CD4-positive, alpha-beta T cell (primary cell): ENCODE data around the gene BRD8. TPM values are rescaled to one million over a fixed set of nuclear protein-coding genes. Genes with fewer than 3 reads are reported as not detected.

Source experiments
- ATAC-seq: fragments of 200-7000 bp; cut with Tn5 transposase; one replicate; pipeline ENCODE4 v1.10.0; 2022; ENCODE audit warnings: mild to moderate bottlenecking; ENCODE audit not compliant: poor library complexity
- CTCF ChIA-PET: fragments of 350-600 bp; sonication (Branson Sonifier 250); formaldehyde crosslinking; loops from one replicate; lab custom pipeline; 2021; ENCODE audit warnings: antibody characterized with exemption, inconsistent platforms; lab: Charles Lee
- POLR2A ChIA-PET: fragments of 350-600 bp; sonication (Branson Sonifier 250); formaldehyde crosslinking; loops from one replicate; lab custom pipeline; 2021; ENCODE audit warnings: antibody characterized with exemption, inconsistent platforms; lab: Charles Lee
- DNase-seq, 14 experiments: peaks; one replicate each; pipeline ENCODE4 v3.0.0-alpha.2; 2013 to 2020; ENCODE audit warnings: mixed read lengths in 2 of 14
- H3K27ac ChIP-seq, 2 donors: one replicate each; pipeline versions ENCODE4 v1.5.1 to v1.7.0; 2013; ENCODE audit warnings: low read length in 2 of 2, low read depth in 1 of 2, mild to moderate bottlenecking in 1 of 2
- H3K27me3 ChIP-seq, 2 experiments: 1 replicate in 1 of 2; 2 replicates in 1 of 2; pipeline versions ENCODE4 v1.6.1 to v1.7.0; 2013; ENCODE audit warnings: low read length in 2 of 2, control low read depth in 1 of 2, mild to moderate bottlenecking in 1 of 2, moderate library complexity in 1 of 2; ENCODE audit not compliant: insufficient read depth in 2 of 2, control insufficient read depth in 1 of 2
- H3K36me3 ChIP-seq: one replicate; pipeline ENCODE4 v1.6.1; 2013; ENCODE audit warnings: low read length, control low read depth; ENCODE audit not compliant: insufficient read depth
- H3K4me1 ChIP-seq: one replicate; pipeline ENCODE4 v1.6.1; 2013; ENCODE audit warnings: low read length, control low read depth; ENCODE audit not compliant: insufficient read depth
- H3K4me3 ChIP-seq: one replicate; pipeline ENCODE4 v1.5.1; 2013; ENCODE audit warnings: mild to moderate bottlenecking, low read length, moderate library complexity
- H3K9me3 ChIP-seq, 2 experiments: 1 replicate in 1 of 2; 2 replicates in 1 of 2; pipeline versions ENCODE4 v1.6.1 to v1.7.0; 2013; ENCODE audit warnings: low read length in 2 of 2, mild to moderate bottlenecking in 2 of 2, control low read depth in 1 of 2, moderate library complexity in 1 of 2; ENCODE audit not compliant: control insufficient read depth in 1 of 2, insufficient read depth in 1 of 2
- H3K27ac Mint-ChIP-seq: one replicate; pipeline ENCODE4 v1.8.0; 2020; ENCODE audit warnings: mixed read lengths
- H3K27me3 Mint-ChIP-seq: one replicate; pipeline ENCODE4 v1.8.0; 2021; ENCODE audit warnings: mixed read lengths
- H3K36me3 Mint-ChIP-seq: one replicate; pipeline ENCODE4 v1.8.0; 2021; ENCODE audit warnings: low read depth, mixed read lengths
- H3K4me1 Mint-ChIP-seq: one replicate; pipeline ENCODE4 v1.8.0; 2021; ENCODE audit warnings: low read depth, mixed read lengths
- H3K4me3 Mint-ChIP-seq: one replicate; pipeline ENCODE4 v1.8.0; 2020; ENCODE audit warnings: mild to moderate bottlenecking, mixed read lengths
- H3K9me3 Mint-ChIP-seq: one replicate; pipeline ENCODE4 v1.8.0; 2020; ENCODE audit warnings: mixed read lengths
- intact Hi-C, 2 experiments: fragments of 100-400 bp; cut with DNase I in 1 of 2; cut with micrococcal nuclease in 1 of 2; formaldehyde crosslinking; loops; one replicate each; pipeline versions ENCODE4 v1.15.1 to v1.9.0; 2023 to 2025; cut with DNase I, micrococcal nuclease
- total RNA-seq, 174 experiments: library from RNA in 2 of 174; stranded (reverse) in 2 of 174; gene quantifications; one replicate each; pipeline ENCODE4 v1.2.3 and lab custom pipeline; 2021 to 2026
- TF ChIP-seq, protein P1 (sequence below): fragments of 200-600 bp; IDR thresholded peaks from one replicate; pipeline ENCODE4 v1.8.0; 2022; ENCODE audit warnings: antibody characterized with exemption, mild to moderate bottlenecking

The BRD8 gene
- total RNA-seq, 2 experiments from 2014 or later, result 6.9 to 9.6 TPM

GRCh38 chr5:138169124-138169523 is 9.3 kb downstream of the BRD8 start:
- Mint-ChIP-seq H3K27me3 (no peaks in the 10 kb centered on the region), H3K9me3 (no peaks in the 10 kb centered on the region), H3K27ac (no peak overlapping the region), H3K4me3 (no peak overlapping the region), H3K4me1 (peaks cover 14% of the 10 kb centered on the region), H3K36me3 (peaks cover 96% of the 10 kb centered on the region)
- H3K27ac ChIP-seq, result no peak overlapping the region
- H3K36me3 ChIP-seq, result peaks cover 84% of the 10 kb centered on the region
- ATAC-seq (no peak), DNase-seq (no peak)
- H3K27me3 ChIP-seq, result no peaks in the 10 kb centered on the region
- intact Hi-C loops, result no loop called here
- no peak overlapping the region for H3K4me3 ChIP-seq
- ChIA-PET POLR2A (interaction anchor here (1.5 kb wide), 1 partner anchor 11 kb away, joined by 3 read pairs; no protein-coding TSS in a partner anchor), CTCF (no interaction called here)
- no peaks in the 10 kb centered on the region for H3K9me3 ChIP-seq
- TF ChIP-seq, protein P1, sequence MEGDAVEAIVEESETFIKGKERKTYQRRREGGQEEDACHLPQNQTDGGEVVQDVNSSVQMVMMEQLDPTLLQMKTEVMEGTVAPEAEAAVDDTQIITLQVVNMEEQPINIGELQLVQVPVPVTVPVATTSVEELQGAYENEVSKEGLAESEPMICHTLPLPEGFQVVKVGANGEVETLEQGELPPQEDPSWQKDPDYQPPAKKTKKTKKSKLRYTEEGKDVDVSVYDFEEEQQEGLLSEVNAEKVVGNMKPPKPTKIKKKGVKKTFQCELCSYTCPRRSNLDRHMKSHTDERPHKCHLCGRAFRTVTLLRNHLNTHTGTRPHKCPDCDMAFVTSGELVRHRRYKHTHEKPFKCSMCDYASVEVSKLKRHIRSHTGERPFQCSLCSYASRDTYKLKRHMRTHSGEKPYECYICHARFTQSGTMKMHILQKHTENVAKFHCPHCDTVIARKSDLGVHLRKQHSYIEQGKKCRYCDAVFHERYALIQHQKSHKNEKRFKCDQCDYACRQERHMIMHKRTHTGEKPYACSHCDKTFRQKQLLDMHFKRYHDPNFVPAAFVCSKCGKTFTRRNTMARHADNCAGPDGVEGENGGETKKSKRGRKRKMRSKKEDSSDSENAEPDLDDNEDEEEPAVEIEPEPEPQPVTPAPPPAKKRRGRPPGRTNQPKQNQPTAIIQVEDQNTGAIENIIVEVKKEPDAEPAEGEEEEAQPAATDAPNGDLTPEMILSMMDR, result no peak
- H3K4me1 ChIP-seq, result no peaks in the 10 kb centered on the region

DNA sequence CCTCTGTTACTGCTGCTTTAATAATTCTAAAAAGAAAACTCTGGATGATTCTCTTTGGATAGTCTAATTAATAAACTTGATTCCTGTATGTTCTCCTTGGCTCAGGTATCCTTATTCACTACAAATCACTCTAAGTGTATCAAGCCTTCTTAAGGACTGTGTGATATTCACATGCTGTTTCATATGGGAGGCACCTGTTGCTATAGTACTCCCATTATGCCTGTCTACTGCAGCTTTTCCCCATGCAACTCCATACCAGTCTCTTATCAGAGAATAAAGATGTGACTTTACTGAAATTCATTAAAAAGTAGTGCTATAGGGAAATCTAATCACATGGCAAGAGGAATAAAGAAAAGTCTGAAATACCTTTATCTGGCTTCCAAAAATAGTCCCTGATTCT is 14.7 kb downstream of the BRD8 start:
- H3K36me3 Mint-ChIP-seq, result peaks cover 99% of the 10 kb centered on the region
- Histone ChIP-seq H3K27ac (no peak overlapping the region), H3K4me3 (no peak overlapping the region), H3K36me3 (peaks cover 99% of the 10 kb centered on the region), H3K4me1 (no peaks in the 10 kb centered on the region), H3K9me3 (no peaks in the 10 kb centered on the region), H3K27me3 (no peaks in the 10 kb centered on the region)
- DNase-seq (no peak), ATAC-seq (no peak)
- ChIA-PET POLR2A (interaction anchor here (1.3 kb wide), 1 partner anchor 21 kb away, joined by 4 read pairs; no protein-coding TSS in a partner anchor), CTCF (no interaction called here)
- H3K4me1 Mint-ChIP-seq, result no peaks in the 10 kb centered on the region
- no peaks in the 10 kb centered on the region for H3K27me3 Mint-ChIP-seq
- TF ChIP-seq, protein P1, result no peak
- no peak overlapping the region for H3K27ac Mint-ChIP-seq
- intact Hi-C loops, result no loop called here
- H3K4me3 Mint-ChIP-seq, result no peak overlapping the region
- no peaks in the 10 kb centered on the region for H3K9me3 Mint-ChIP-seq

- Histone ChIP-seq H3K9me3 (no peaks in the 10 kb centered on the region), H3K36me3 (peaks cover 89% of the 10 kb centered on the region), H3K4me1 (no peaks in the 10 kb centered on the region), H3K27ac (no peak overlapping the region), H3K4me3 (no peak overlapping the region), H3K27me3 (no peaks in the 10 kb centered on the region)
- DNase-seq (no peak), ATAC-seq (no peak)
- H3K27me3 Mint-ChIP-seq, result no peaks in the 10 kb centered on the region
- H3K27ac Mint-ChIP-seq, result no peak overlapping the region
- CTCF ChIA-PET, result no interaction called here
- POLR2A ChIA-PET, result no interaction called here
- H3K4me3 Mint-ChIP-seq, result no peak overlapping the region
- intact Hi-C loops, result no loop called here
- no peaks in the 10 kb centered on the region for H3K9me3 Mint-ChIP-seq
- H3K4me1 Mint-ChIP-seq, result no peaks in the 10 kb centered on the region
- TF ChIP-seq, protein P1, result no peak
- peaks cover 94% of the 10 kb centered on the region for H3K36me3 Mint-ChIP-seq
Observed at GRCh38 chr5:138160706-138161105, 17.7 kb downstream of the BRD8 start.
